ENCODE data around the gene HSF5. TPM values are rescaled to one million over a fixed set of nuclear protein-coding genes. Genes with fewer than 3 reads are reported as not detected.

Gene HSF5
- total and polyA plus RNA-seq, 2 of the 4 experiments (the other 2 are of a cell fraction): not detected

DNA sequence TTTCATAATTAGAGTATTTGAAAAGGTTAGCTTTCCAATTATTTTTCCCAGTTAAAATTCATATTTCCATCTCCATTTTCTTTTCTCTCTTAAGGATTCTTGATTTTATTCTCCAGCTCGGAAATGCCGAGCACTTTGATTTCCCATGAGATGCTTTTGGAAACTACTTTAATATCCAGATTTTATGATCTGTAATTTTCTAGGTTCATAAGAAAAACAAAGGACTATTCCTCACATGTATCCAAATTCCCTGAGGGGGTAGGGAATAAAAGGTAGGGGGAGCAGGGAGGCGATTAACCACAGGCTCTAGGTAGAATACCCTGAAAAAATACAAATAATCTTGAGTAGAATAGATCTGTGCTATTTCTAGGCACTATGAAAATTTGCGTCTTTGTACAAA, 71.8 kb downstream of the HSF5 start:
- WGBS, 2 experiments (ENCODE audit: extremely low coverage in 2 of 2, insufficient read length in 1 of 2): no CpG with 5 or more reads among the region's 4 CpGs
- H3K4me1 ChIP-seq (ENCODE audit: control insufficient read depth, insufficient read depth, low read length): no peaks in the 10 kb centered on the region
- no peak overlapping the region for H2AFZ ChIP-seq (replicated peaks; ENCODE audit: low read length, poor library complexity)
- no peak overlapping the region for H4K5ac ChIP-seq (ENCODE audit: low read depth, low read length)
- in situ Hi-C loops (cut with MboI; ENCODE audit: low sequenced_read_pairs): loop anchor here (5.0 kb wide), 1 partner anchor 99 kb away; no protein-coding TSS in a partner anchor
- H3K56ac ChIP-seq (ENCODE audit: extremely low read depth, insufficient read depth, low read length): no peak overlapping the region
- no peaks in the 10 kb centered on the region for H3K36me3 ChIP-seq (ENCODE audit: control insufficient read depth, insufficient read depth, low read length)
- no peak for DNase-seq
- no peaks in the 10 kb centered on the region for H4K20me1 ChIP-seq (ENCODE audit: insufficient read depth, low read length)
- H3K79me1 ChIP-seq (ENCODE audit: low read depth in 1 of 2, low read length in 2 of 2): no peaks in the 10 kb centered on the region
- no peak overlapping the region for H2AK5ac ChIP-seq (ENCODE audit: low read depth, low read length)
- H3K9ac ChIP-seq (ENCODE audit: low read depth, low read length): no peak overlapping the region
- no peak overlapping the region for H3K14ac ChIP-seq (replicated peaks; ENCODE audit: low read depth, low read length)
- no peak overlapping the region for H3K4me2 ChIP-seq (ENCODE audit: low read depth, low read length)
- H3K9me1 ChIP-seq (ENCODE audit: insufficient read depth, low read length): no peaks in the 10 kb centered on the region
- no peak overlapping the region for H4K91ac ChIP-seq (ENCODE audit: insufficient read depth, low read depth, low read length)
- BruUV-seq (replicated peaks): no TSS peak
- no peak overlapping the region for H2BK20ac ChIP-seq (ENCODE audit: low read depth, low read length)
- H3K4ac ChIP-seq (ENCODE audit: low read depth, low read length): no peak overlapping the region
- dilution Hi-C loops (cut with HindIII; ENCODE audit: low sequenced_read_pairs, unreplicated experiment): no loop called here
- H2BK120ac ChIP-seq (ENCODE audit: low read depth, low read length): no peak overlapping the region
- POLR2A ChIA-PET (ENCODE audit: unreplicated experiment): no interaction called here
- H3K4me3 ChIP-seq (ENCODE audit: insufficient read depth, low read depth, low read length): no peak overlapping the region
- H3K18ac ChIP-seq (ENCODE audit: low read depth, low read length): no peak overlapping the region
- no peak overlapping the region for H3K23ac ChIP-seq (ENCODE audit: low read depth, low read length)
- H2AK9ac ChIP-seq (replicated peaks; ENCODE audit: low read depth, low read length, poor library complexity): no peak overlapping the region
- no peak overlapping the region for H3K27ac ChIP-seq (ENCODE audit: insufficient read depth, low read length)
- intact Hi-C loops (cut with micrococcal nuclease): loop anchor here (2.0 kb wide), 1 partner anchor 64 kb away; the partner anchor contains the start of gene SUPT4H1
- H3K9me3 ChIP-seq (ENCODE audit: control insufficient read depth, insufficient read depth, low read length): no peaks in the 10 kb centered on the region
- CTCF ChIA-PET: interaction anchor here (1.0 to 2.5 kb wide), 4 partner anchors 24 to 99 kb away, joined by 3 to 21 read pairs (median 7); partner anchors contain the start of gene SUPT4H1
- ATAC-seq (ENCODE audit: low read depth): no peak
- no peak for TF ChIP-seq RFX5 (IDR thresholded peaks at IDR 0.05; ENCODE audit: low read depth, low read length)
- no peak for TF ChIP-seq RCOR1 (IDR thresholded peaks at IDR 0.05; ENCODE audit: insufficient replicate concordance, low read length)
- no peak for TF ChIP-seq NFE2L2 (IDR thresholded peaks at IDR 0.05; ENCODE audit: low read depth, low read length)
- TF ChIP-seq FOS (IDR thresholded peaks at IDR 0.05; ENCODE audit: low read depth, low read length): no peak
- no peak for TF ChIP-seq CEBPB (IDR thresholded peaks at IDR 0.05; ENCODE audit: low read depth, low read length)
- TF ChIP-seq, protein P1, sequence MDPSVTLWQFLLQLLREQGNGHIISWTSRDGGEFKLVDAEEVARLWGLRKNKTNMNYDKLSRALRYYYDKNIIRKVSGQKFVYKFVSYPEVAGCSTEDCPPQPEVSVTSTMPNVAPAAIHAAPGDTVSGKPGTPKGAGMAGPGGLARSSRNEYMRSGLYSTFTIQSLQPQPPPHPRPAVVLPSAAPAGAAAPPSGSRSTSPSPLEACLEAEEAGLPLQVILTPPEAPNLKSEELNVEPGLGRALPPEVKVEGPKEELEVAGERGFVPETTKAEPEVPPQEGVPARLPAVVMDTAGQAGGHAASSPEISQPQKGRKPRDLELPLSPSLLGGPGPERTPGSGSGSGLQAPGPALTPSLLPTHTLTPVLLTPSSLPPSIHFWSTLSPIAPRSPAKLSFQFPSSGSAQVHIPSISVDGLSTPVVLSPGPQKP (IDR thresholded peaks at IDR 0.05; ENCODE audit: borderline replicate concordance, low read depth, low read length): no peak
- no peak for TF ChIP-seq SMC3 (IDR thresholded peaks at IDR 0.05; ENCODE audit: low read depth, low read length)
- no peak for TF ChIP-seq MXI1 (IDR thresholded peaks at IDR 0.05; ENCODE audit: borderline replicate concordance, low read depth, low read length)
- TF ChIP-seq BHLHE40 (IDR thresholded peaks at IDR 0.05; ENCODE audit: low read depth, low read length): no peak
- no peak for TF ChIP-seq MAFK (IDR thresholded peaks at IDR 0.05; ENCODE audit: low read depth, low read length)
- no peak for TF ChIP-seq CTCF (conservative IDR thresholded peaks at IDR 0.05; ENCODE audit: low read depth, low read length)
- TF ChIP-seq MAZ (IDR thresholded peaks at IDR 0.05; ENCODE audit: borderline replicate concordance, low read depth, low read length): no peak
- TF ChIP-seq USF2 (IDR thresholded peaks at IDR 0.05; ENCODE audit: low read depth, low read length): no peak
- TF ChIP-seq CHD1 (IDR thresholded peaks at IDR 0.05; ENCODE audit: low read depth, low read length): no peak
- no peak for TF ChIP-seq RAD21 (IDR thresholded peaks at IDR 0.05; ENCODE audit: low read length)
- H2BK5ac ChIP-seq (ENCODE audit: low read depth, low read length, poor library complexity, severe bottlenecking): no peak overlapping the region
- H2BK15ac ChIP-seq (ENCODE audit: low read depth, low read length): no peak overlapping the region
- peaks cover 16% of the 10 kb centered on the region for H3K27me3 ChIP-seq (ENCODE audit: control insufficient read depth, insufficient read depth, low read length)
- no peak overlapping the region for H4K8ac ChIP-seq (ENCODE audit: low read depth in 2 of 2, low read length in 2 of 2)

Measured in IMR-90 (cell line).